ENCODE results near the gene SMARCC1. TPM values are rescaled to one million over a fixed set of nuclear protein-coding genes. Genes with fewer than 3 reads are reported as not detected.

Gene SMARCC1
- total and polyA plus RNA-seq, 2 of the 4 experiments (the other 2 are of a cell fraction) = 18.6 to 39.6 TPM

GRCh38 chr3:47747558-47747957, 34.1 kb downstream of the SMARCC1 start:
- H2BK20ac ChIP-seq (ENCODE audit: low read depth, low read length) = no peak overlapping the region
- no peak overlapping the region for H3K9ac ChIP-seq (ENCODE audit: low read depth, low read length)
- no peak for DNase-seq
- ChIA-PET POLR2A (ENCODE audit: unreplicated experiment) (no interaction called here), CTCF (no interaction called here)
- peaks cover 36% of the 10 kb centered on the region for H4K20me1 ChIP-seq (ENCODE audit: insufficient read depth, low read length)
- H4K8ac ChIP-seq (ENCODE audit: low read depth in 2 of 2, low read length in 2 of 2) = no peak overlapping the region
- no peak overlapping the region for H4K91ac ChIP-seq (ENCODE audit: insufficient read depth, low read depth, low read length)
- intact Hi-C loops (cut with micrococcal nuclease) = no loop called here
- H3K56ac ChIP-seq (ENCODE audit: extremely low read depth, insufficient read depth, low read length) = no peak overlapping the region
- peaks cover 7% of the 10 kb centered on the region; the same call in 1 of the 2 replicates for H3K9me1 ChIP-seq (ENCODE audit: insufficient read depth, low read length)
- dilution Hi-C loops (cut with HindIII; ENCODE audit: low sequenced_read_pairs, unreplicated experiment) = no loop called here
- no peaks in the 10 kb centered on the region for H3K9me3 ChIP-seq (ENCODE audit: control insufficient read depth, insufficient read depth, low read length)
- peaks cover 24 to 82% of the 10 kb centered on the region in 2 experiments for H3K79me1 ChIP-seq (ENCODE audit: low read depth in 1 of 2, low read length in 2 of 2)
- H2BK5ac ChIP-seq (ENCODE audit: low read depth, low read length, poor library complexity, severe bottlenecking) = no peak overlapping the region
- no CpG with 5 or more reads among the region's 3 CpGs for WGBS, 2 experiments (ENCODE audit: extremely low coverage in 2 of 2, insufficient read length in 1 of 2)
- H3K27ac ChIP-seq (ENCODE audit: insufficient read depth, low read length) = no peak overlapping the region
- no peak overlapping the region for H2AK9ac ChIP-seq (replicated peaks; ENCODE audit: low read depth, low read length, poor library complexity)
- no peaks in the 10 kb centered on the region; the same call in 1 of the 2 replicates for H3K4me1 ChIP-seq (ENCODE audit: control insufficient read depth, insufficient read depth, low read length)
- H2AFZ ChIP-seq (replicated peaks; ENCODE audit: low read length, poor library complexity) = no peak overlapping the region
- no peak overlapping the region for H3K4me3 ChIP-seq (ENCODE audit: insufficient read depth, low read depth, low read length)
- H2BK15ac ChIP-seq (ENCODE audit: low read depth, low read length) = no peak overlapping the region
- in situ Hi-C loops (cut with MboI; ENCODE audit: low sequenced_read_pairs) = no loop called here
- H3K27me3 ChIP-seq (ENCODE audit: control insufficient read depth, insufficient read depth, low read length) = no peaks in the 10 kb centered on the region
- H3K14ac ChIP-seq (replicated peaks; ENCODE audit: low read depth, low read length) = no peak overlapping the region
- H3K18ac ChIP-seq (ENCODE audit: low read depth, low read length) = no peak overlapping the region
- no TSS peak for BruUV-seq (replicated peaks)
- no peak overlapping the region for H4K5ac ChIP-seq (ENCODE audit: low read depth, low read length)
- H3K23ac ChIP-seq (ENCODE audit: low read depth, low read length) = no peak overlapping the region
- H3K4ac ChIP-seq (ENCODE audit: low read depth, low read length) = no peak overlapping the region
- H3K4me2 ChIP-seq (ENCODE audit: low read depth, low read length) = no peak overlapping the region
- H2AK5ac ChIP-seq (ENCODE audit: low read depth, low read length) = no peak overlapping the region
- TF ChIP-seq, protein P1, sequence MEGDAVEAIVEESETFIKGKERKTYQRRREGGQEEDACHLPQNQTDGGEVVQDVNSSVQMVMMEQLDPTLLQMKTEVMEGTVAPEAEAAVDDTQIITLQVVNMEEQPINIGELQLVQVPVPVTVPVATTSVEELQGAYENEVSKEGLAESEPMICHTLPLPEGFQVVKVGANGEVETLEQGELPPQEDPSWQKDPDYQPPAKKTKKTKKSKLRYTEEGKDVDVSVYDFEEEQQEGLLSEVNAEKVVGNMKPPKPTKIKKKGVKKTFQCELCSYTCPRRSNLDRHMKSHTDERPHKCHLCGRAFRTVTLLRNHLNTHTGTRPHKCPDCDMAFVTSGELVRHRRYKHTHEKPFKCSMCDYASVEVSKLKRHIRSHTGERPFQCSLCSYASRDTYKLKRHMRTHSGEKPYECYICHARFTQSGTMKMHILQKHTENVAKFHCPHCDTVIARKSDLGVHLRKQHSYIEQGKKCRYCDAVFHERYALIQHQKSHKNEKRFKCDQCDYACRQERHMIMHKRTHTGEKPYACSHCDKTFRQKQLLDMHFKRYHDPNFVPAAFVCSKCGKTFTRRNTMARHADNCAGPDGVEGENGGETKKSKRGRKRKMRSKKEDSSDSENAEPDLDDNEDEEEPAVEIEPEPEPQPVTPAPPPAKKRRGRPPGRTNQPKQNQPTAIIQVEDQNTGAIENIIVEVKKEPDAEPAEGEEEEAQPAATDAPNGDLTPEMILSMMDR (conservative IDR thresholded peaks at IDR 0.05; ENCODE audit: low read depth, low read length) = no peak
- TF ChIP-seq USF2 (IDR thresholded peaks at IDR 0.05; ENCODE audit: low read depth, low read length) = no peak
- no peak for TF ChIP-seq MXI1 (IDR thresholded peaks at IDR 0.05; ENCODE audit: borderline replicate concordance, low read depth, low read length)
- TF ChIP-seq, protein P2, sequence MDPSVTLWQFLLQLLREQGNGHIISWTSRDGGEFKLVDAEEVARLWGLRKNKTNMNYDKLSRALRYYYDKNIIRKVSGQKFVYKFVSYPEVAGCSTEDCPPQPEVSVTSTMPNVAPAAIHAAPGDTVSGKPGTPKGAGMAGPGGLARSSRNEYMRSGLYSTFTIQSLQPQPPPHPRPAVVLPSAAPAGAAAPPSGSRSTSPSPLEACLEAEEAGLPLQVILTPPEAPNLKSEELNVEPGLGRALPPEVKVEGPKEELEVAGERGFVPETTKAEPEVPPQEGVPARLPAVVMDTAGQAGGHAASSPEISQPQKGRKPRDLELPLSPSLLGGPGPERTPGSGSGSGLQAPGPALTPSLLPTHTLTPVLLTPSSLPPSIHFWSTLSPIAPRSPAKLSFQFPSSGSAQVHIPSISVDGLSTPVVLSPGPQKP (IDR thresholded peaks at IDR 0.05; ENCODE audit: borderline replicate concordance, low read depth, low read length) = no peak
- no peak for TF ChIP-seq MAFK (IDR thresholded peaks at IDR 0.05; ENCODE audit: low read depth, low read length)
- TF ChIP-seq CEBPB (IDR thresholded peaks at IDR 0.05; ENCODE audit: low read depth, low read length) = no peak
- TF ChIP-seq FOS (IDR thresholded peaks at IDR 0.05; ENCODE audit: low read depth, low read length) = no peak
- TF ChIP-seq CHD1 (IDR thresholded peaks at IDR 0.05; ENCODE audit: low read depth, low read length) = no peak
- TF ChIP-seq POLR2A (IDR thresholded peaks at IDR 0.05; ENCODE audit: low read depth, low read length) = no peak
- no peak for TF ChIP-seq RFX5 (IDR thresholded peaks at IDR 0.05; ENCODE audit: low read depth, low read length)
- TF ChIP-seq SMC3 (IDR thresholded peaks at IDR 0.05; ENCODE audit: low read depth, low read length) = no peak
- no peak for TF ChIP-seq BHLHE40 (IDR thresholded peaks at IDR 0.05; ENCODE audit: low read depth, low read length)
- no peak for TF ChIP-seq RCOR1 (IDR thresholded peaks at IDR 0.05; ENCODE audit: insufficient replicate concordance, low read length)
- TF ChIP-seq MAZ (IDR thresholded peaks at IDR 0.05; ENCODE audit: borderline replicate concordance, low read depth, low read length) = no peak
- TF ChIP-seq RAD21 (IDR thresholded peaks at IDR 0.05; ENCODE audit: low read length) = no peak
- no peak for TF ChIP-seq NFE2L2 (IDR thresholded peaks at IDR 0.05; ENCODE audit: low read depth, low read length)
- no peak for ATAC-seq (ENCODE audit: low read depth)
- H3K36me3 ChIP-seq (ENCODE audit: control insufficient read depth, insufficient read depth, low read length) = peaks cover 10% of the 10 kb centered on the region
- H2BK120ac ChIP-seq (ENCODE audit: low read depth, low read length) = no peak overlapping the region
